Measurements from ENCODE around the gene ARHGDIA.

ARHGDIA gene

GRCh38 chr17:81831563-81831956 is 39.6 kb downstream of the ARHGDIA start:
- peaks cover 17% of the 10 kb centered on the region for H3K4me1 Mint-ChIP-seq (ENCODE audit: low read depth)
- H3K36me3 Mint-ChIP-seq (ENCODE audit: low read depth): no peaks in the 10 kb centered on the region
- no peaks in the 10 kb centered on the region for H3K27me3 Mint-ChIP-seq (ENCODE audit: low read depth)
- H3K9me3 Mint-ChIP-seq: no peaks in the 10 kb centered on the region
- peak overlapping the region; percentile 89 for H3K27ac Mint-ChIP-seq
- no peak for DNase-seq (ENCODE audit: low spot score)
- H3K4me3 Mint-ChIP-seq: peak overlapping the region; percentile 88

- Mint-ChIP-seq H3K4me3 (no peak overlapping the region), H3K27ac (peak overlapping the region; percentile 13), H3K36me3 (ENCODE audit: low read depth) (no peaks in the 10 kb centered on the region), H3K9me3 (no peaks in the 10 kb centered on the region), H3K4me1 (ENCODE audit: low read depth) (peaks cover 17% of the 10 kb centered on the region), H3K27me3 (ENCODE audit: low read depth) (no peaks in the 10 kb centered on the region)
- DNase-seq (ENCODE audit: low spot score): no peak
Measured at GRCh38 chr17:81829858-81830257, 41.3 kb downstream of the ARHGDIA start.

GRCh38 chr17:81828656-81829055 is 42.5 kb downstream of the ARHGDIA start:
- no peaks in the 10 kb centered on the region for H3K9me3 Mint-ChIP-seq
- H3K4me3 Mint-ChIP-seq: no peak overlapping the region
- H3K27me3 Mint-ChIP-seq (ENCODE audit: low read depth): no peaks in the 10 kb centered on the region
- no peak overlapping the region for H3K27ac Mint-ChIP-seq
- DNase-seq (ENCODE audit: low spot score): no peak
- no peaks in the 10 kb centered on the region for H3K36me3 Mint-ChIP-seq (ENCODE audit: low read depth)
- peaks cover 14% of the 10 kb centered on the region for H3K4me1 Mint-ChIP-seq (ENCODE audit: low read depth)

GRCh38 chr17:81825841-81826466 is 45.2 kb downstream of the ARHGDIA start:
- H3K4me1 Mint-ChIP-seq (ENCODE audit: low read depth): no peaks in the 10 kb centered on the region
- H3K36me3 Mint-ChIP-seq (ENCODE audit: low read depth): no peaks in the 10 kb centered on the region
- no peak overlapping the region for H3K4me3 Mint-ChIP-seq
- DNase-seq (ENCODE audit: low spot score): no peak
- H3K9me3 Mint-ChIP-seq: no peaks in the 10 kb centered on the region
- no peaks in the 10 kb centered on the region for H3K27me3 Mint-ChIP-seq (ENCODE audit: low read depth)
- no peak overlapping the region for H3K27ac Mint-ChIP-seq

GRCh38 chr17:81824595-81824994 is 46.5 kb downstream of the ARHGDIA start:
- no peak overlapping the region for H3K27ac Mint-ChIP-seq
- H3K36me3 Mint-ChIP-seq (ENCODE audit: low read depth): no peaks in the 10 kb centered on the region
- no peaks in the 10 kb centered on the region for H3K9me3 Mint-ChIP-seq
- H3K27me3 Mint-ChIP-seq (ENCODE audit: low read depth): no peaks in the 10 kb centered on the region
- no peak overlapping the region for H3K4me3 Mint-ChIP-seq
- no peak for DNase-seq (ENCODE audit: low spot score)
- no peaks in the 10 kb centered on the region for H3K4me1 Mint-ChIP-seq (ENCODE audit: low read depth)

- Mint-ChIP-seq H3K27me3 (ENCODE audit: low read depth) (no peaks in the 10 kb centered on the region), H3K27ac (peak overlapping the region; percentile 32), H3K4me1 (ENCODE audit: low read depth) (no peaks in the 10 kb centered on the region), H3K36me3 (ENCODE audit: low read depth) (no peaks in the 10 kb centered on the region), H3K9me3 (no peaks in the 10 kb centered on the region), H3K4me3 (no peak overlapping the region)
- DNase-seq (ENCODE audit: low spot score): no peak
Measured at GRCh38 chr17:81823820-81824550, 47.2 kb downstream of the ARHGDIA start.

- DNase-seq (ENCODE audit: low spot score): no peak
- Mint-ChIP-seq H3K36me3 (ENCODE audit: low read depth) (no peaks in the 10 kb centered on the region), H3K4me1 (ENCODE audit: low read depth) (no peaks in the 10 kb centered on the region), H3K4me3 (no peak overlapping the region), H3K27ac (peak overlapping the region; percentile 32), H3K27me3 (ENCODE audit: low read depth) (no peaks in the 10 kb centered on the region), H3K9me3 (no peaks in the 10 kb centered on the region)
Measured at GRCh38 chr17:81822996-81823819, 47.9 kb downstream of the ARHGDIA start.

GRCh38 chr17:81822312-81822637 is 48.9 kb downstream of the ARHGDIA start:
- no peak for DNase-seq (ENCODE audit: low spot score)
- no peak overlapping the region for H3K4me3 Mint-ChIP-seq
- no peaks in the 10 kb centered on the region for H3K9me3 Mint-ChIP-seq
- no peaks in the 10 kb centered on the region for H3K36me3 Mint-ChIP-seq (ENCODE audit: low read depth)
- no peak overlapping the region for H3K27ac Mint-ChIP-seq
- no peaks in the 10 kb centered on the region for H3K4me1 Mint-ChIP-seq (ENCODE audit: low read depth)
- peaks cover 4% of the 10 kb centered on the region for H3K27me3 Mint-ChIP-seq (ENCODE audit: low read depth)

GRCh38 chr17:81821603-81822311 is 49.4 kb downstream of the ARHGDIA start:
- H3K9me3 Mint-ChIP-seq: no peaks in the 10 kb centered on the region
- no peak overlapping the region for H3K4me3 Mint-ChIP-seq
- no peak overlapping the region for H3K27ac Mint-ChIP-seq
- H3K4me1 Mint-ChIP-seq (ENCODE audit: low read depth): no peaks in the 10 kb centered on the region
- no peak for DNase-seq (ENCODE audit: low spot score)
- H3K36me3 Mint-ChIP-seq (ENCODE audit: low read depth): no peaks in the 10 kb centered on the region
- peaks cover 5% of the 10 kb centered on the region for H3K27me3 Mint-ChIP-seq (ENCODE audit: low read depth)

- H3K4me3 Mint-ChIP-seq: no peak overlapping the region
- H3K4me1 Mint-ChIP-seq (ENCODE audit: low read depth): no peaks in the 10 kb centered on the region
- H3K36me3 Mint-ChIP-seq (ENCODE audit: low read depth): no peaks in the 10 kb centered on the region
- H3K27ac Mint-ChIP-seq: no peak overlapping the region
- peaks cover 9% of the 10 kb centered on the region for H3K27me3 Mint-ChIP-seq (ENCODE audit: low read depth)
- no peaks in the 10 kb centered on the region for H3K9me3 Mint-ChIP-seq
- no peak for DNase-seq (ENCODE audit: low spot score)
Measured at GRCh38 chr17:81821147-81821546, 50.0 kb downstream of the ARHGDIA start.

GRCh38 chr17:81819708-81820107 is 51.4 kb downstream of the ARHGDIA start:
- H3K4me1 Mint-ChIP-seq (ENCODE audit: low read depth): no peaks in the 10 kb centered on the region
- H3K27me3 Mint-ChIP-seq (ENCODE audit: low read depth): peaks cover 10% of the 10 kb centered on the region
- H3K9me3 Mint-ChIP-seq: no peaks in the 10 kb centered on the region
- no peaks in the 10 kb centered on the region for H3K36me3 Mint-ChIP-seq (ENCODE audit: low read depth)
- H3K4me3 Mint-ChIP-seq: no peak overlapping the region
- no peak for DNase-seq (ENCODE audit: low spot score)
- H3K27ac Mint-ChIP-seq: no peak overlapping the region

GRCh38 chr17:81817758-81818147 is 53.4 kb downstream of the ARHGDIA start:
- no peak overlapping the region for H3K4me3 Mint-ChIP-seq
- H3K4me1 Mint-ChIP-seq (ENCODE audit: low read depth): no peaks in the 10 kb centered on the region
- peaks cover 10% of the 10 kb centered on the region for H3K27me3 Mint-ChIP-seq (ENCODE audit: low read depth)
- no peak overlapping the region for H3K27ac Mint-ChIP-seq
- H3K9me3 Mint-ChIP-seq: no peaks in the 10 kb centered on the region
- no peak for DNase-seq (ENCODE audit: low spot score)
- H3K36me3 Mint-ChIP-seq (ENCODE audit: low read depth): no peaks in the 10 kb centered on the region

Data from T-helper 2 cell treated with Interferon-gamma antibody and Interleukin-4, amounts not matched to agents 5 μg/mL and 100 μg/mL, for 36 hours (primary cell).